HCT116 (cell line): ENCODE measurements around the gene GALNT17. TPM values are rescaled to one million over a fixed set of nuclear protein-coding genes. Genes with fewer than 3 reads are reported as not detected.

Experiments used
- ATAC-seq: fragments of 200-7000 bp; cut with Tn5 transposase; 2 replicates; pipeline ENCODE4 v1.9.1; 2020; ENCODE audit warnings: mild to moderate bottlenecking, moderate library complexity
- BruUV-seq: library from RNA; stranded (reverse); fragments of 400-500 nt; replicated peaks from 2 replicates; lab custom pipeline; 2021; lab: Mats Ljungman, UMichigan
- CTCF ChIA-PET: fragments of 300-600 bp; sonication (Branson Sonifier 250); formaldehyde crosslinking; loops from one replicate; lab custom pipeline; 2021; ENCODE audit warnings: antibody characterized with exemption; lab: Charles Lee
- POLR2A ChIA-PET: fragments of 300-600, 350-600 bp; sonication (Branson Sonifier 250); formaldehyde crosslinking; loops from one replicate; lab custom pipeline; 2021; ENCODE audit warnings: antibody characterized with exemption; lab: Charles Lee
- RAD21 ChIA-PET, 2 experiments: fragments of 300-600 bp; sonication (Branson Sonifier 250); formaldehyde crosslinking; loops; one replicate each; lab custom pipeline; 2023; ENCODE audit warnings: low total read pairs in 2 of 2; ENCODE audit not compliant: uncharacterized antibody in 2 of 2, unreplicated experiment in 2 of 2, low non-redundant PET in 1 of 2; lab: Charles Lee
- DNase-seq: peaks from one replicate; pipeline ENCODE4 v3.0.0-alpha.2; 2010; ENCODE audit warnings: low read depth, low spot score
- H2AFZ ChIP-seq: fragments of 200-600 bp; shearing (Covaris generic), sonication (generic); 2 replicates; pipeline ENCODE4 v1.6.1; 2017; ENCODE audit warnings: low read depth, mixed run types, mixed read lengths, antibody characterized with exemption, low read length; ENCODE audit not compliant: poor library complexity, severe bottlenecking
- H3K27ac ChIP-seq: 2 replicates; pipeline ENCODE4 v1.5.1; 2012; ENCODE audit warnings: low read depth, low read length
- H3K27me3 ChIP-seq: fragments of 200-600 bp; sonication (generic); 2 replicates; pipeline ENCODE4 v1.6.1; 2016; ENCODE audit warnings: mixed run types, low read length, mixed read lengths; ENCODE audit not compliant: insufficient read depth
- H3K36me3 ChIP-seq, 2 experiments: fragments of 200-500 bp in 1 of 2; fragments of 200-600 bp in 1 of 2; sonication (Bioruptor generic) in 1 of 2; sonication (generic) in 1 of 2; 2 replicates each; pipeline versions ENCODE4 v1.5.1 to v1.6.1; 2014 to 2016; ENCODE audit warnings: low read length in 2 of 2, inconsistent platforms in 1 of 2, mixed read lengths in 1 of 2, mixed run types in 1 of 2; ENCODE audit not compliant: insufficient read depth in 2 of 2, control insufficient read depth in 1 of 2
- H3K4me1 ChIP-seq, 2 experiments: fragments of 200-600 bp in 1 of 2; sonication (generic) in 1 of 2; 2 replicates each; pipeline versions ENCODE4 v1.5.1 to v1.6.1; 2012 to 2017; ENCODE audit warnings: low read length in 2 of 2, inconsistent platforms in 1 of 2, mild to moderate bottlenecking in 1 of 2, mixed read lengths in 1 of 2, mixed run types in 1 of 2, moderate library complexity in 1 of 2; ENCODE audit not compliant: insufficient read depth in 2 of 2, control insufficient read depth in 1 of 2
- H3K4me2 ChIP-seq: fragments of 200-600 bp; sonication (generic); 2 replicates; pipeline ENCODE4 v1.6.1; 2017; ENCODE audit warnings: mixed run types, low read length, mixed read lengths
- H3K4me3 ChIP-seq, 2 experiments: fragments of 200-600 bp in 1 of 2; sonication (generic) in 1 of 2; replicated peaks in 1 of 2; 2 replicates each; pipeline ENCODE4 v1.5.1; 2011 to 2016; ENCODE audit warnings: low read length in 2 of 2, control low read depth in 1 of 2, low read depth in 1 of 2, mild to moderate bottlenecking in 1 of 2, mixed read lengths in 1 of 2, mixed run types in 1 of 2
- H3K79me2 ChIP-seq: fragments of 200-600 bp; sonication (generic); 2 replicates; pipeline ENCODE4 v1.6.1; 2017; ENCODE audit warnings: mild to moderate bottlenecking, mixed run types, low read length, moderate library complexity, mixed read lengths; ENCODE audit not compliant: insufficient read depth
- H3K9ac ChIP-seq: fragments of 200-600 bp; sonication (generic); 2 replicates; pipeline ENCODE4 v1.6.1; 2016; ENCODE audit warnings: low read length, mixed read lengths
- H3K9me2 ChIP-seq: fragments of 200-600 bp; sonication (generic), shearing (Covaris generic); 2 replicates; pipeline ENCODE4 v1.6.1; 2017; ENCODE audit warnings: mixed run types, mild to moderate bottlenecking, moderate library complexity; ENCODE audit not compliant: insufficient read depth
- H3K9me3 ChIP-seq, 2 experiments: fragments of 200-500 bp in 1 of 2; fragments of 200-600 bp in 1 of 2; sonication (Bioruptor generic) in 1 of 2; sonication (generic) in 1 of 2; 2 replicates each; pipeline ENCODE4 v1.6.1; 2014 to 2017; ENCODE audit warnings: low read length in 2 of 2, mixed read lengths in 2 of 2, inconsistent platforms in 1 of 2, low read depth in 1 of 2, mild to moderate bottlenecking in 1 of 2, mixed run types in 1 of 2, moderate library complexity in 1 of 2; ENCODE audit not compliant: control insufficient read depth in 1 of 2, insufficient read depth in 1 of 2
- H4K20me1 ChIP-seq: fragments of 200-600 bp; sonication (generic), shearing (Covaris generic); 2 replicates; pipeline ENCODE4 v1.6.1; 2017; ENCODE audit warnings: mixed run types, mild to moderate bottlenecking, moderate library complexity; ENCODE audit not compliant: insufficient read depth
- CEBPB ChIP-seq: IDR thresholded peaks from 2 replicates; pipeline ENCODE4 v1.6.1; 2012; ENCODE audit warnings: low read depth
- EGR1 ChIP-seq: IDR thresholded peaks from 2 replicates; pipeline ENCODE4 v1.6.1; 2012; ENCODE audit warnings: low read depth
- EZH2phosphoT487 ChIP-seq: fragments of 200-600 bp; IDR thresholded peaks from 2 replicates; pipeline ENCODE4 v1.6.1; 2018; ENCODE audit warnings: antibody characterized with exemption, borderline replicate concordance
- POLR2A ChIP-seq: IDR thresholded peaks from 2 replicates; pipeline ENCODE4 v1.7.0; 2011; ENCODE audit warnings: borderline replicate concordance; ENCODE audit not compliant: insufficient read depth, insufficient read length; ENCODE audit errors: extremely low read depth
- POLR2AphosphoS5 ChIP-seq: IDR thresholded peaks from 2 replicates; pipeline ENCODE4 v1.6.1; 2011; ENCODE audit warnings: mild to moderate bottlenecking, low read depth, low read length, moderate library complexity
- RAD21 ChIP-seq: IDR thresholded peaks from 2 replicates; pipeline ENCODE4 v1.6.1; 2012; ENCODE audit warnings: low read depth, mild to moderate bottlenecking
- SIN3A ChIP-seq: IDR thresholded peaks from 2 replicates; pipeline ENCODE4 v1.6.1; 2012; ENCODE audit warnings: low read depth
- TCF7L2 ChIP-seq: IDR thresholded peaks from 2 replicates; pipeline ENCODE4 v1.7.0; 2011; ENCODE audit warnings: borderline replicate concordance, inconsistent platforms; ENCODE audit not compliant: insufficient read depth, insufficient read length; ENCODE audit errors: extremely low read depth
- YY1 ChIP-seq: IDR thresholded peaks from 2 replicates; pipeline ENCODE4 v1.6.1; 2011; ENCODE audit warnings: low read length, low read depth, moderate library complexity, mild to moderate bottlenecking; ENCODE audit not compliant: insufficient replicate concordance; ENCODE audit errors: extremely low read depth
- ZNF274 ChIP-seq: fragments of 200-500 bp; sonication (Bioruptor generic); IDR thresholded peaks from 2 replicates; pipeline ENCODE4 v1.6.1; 2014; ENCODE audit warnings: mild to moderate bottlenecking, low read depth, low read length, inconsistent platforms
- intact Hi-C: fragments of 100-400 bp; cut with micrococcal nuclease; formaldehyde crosslinking; loops from 2 replicates; pipeline ENCODE4 v1.10.0; 2022
- total RNA-seq: library from RNA; stranded (reverse); gene quantifications from one replicate; pipeline ENCODE4 v1.2.1, GENCODE V29; 2021; ENCODE audit not compliant: unreplicated experiment
- TF ChIP-seq, protein P1 (sequence below): IDR thresholded peaks from 2 replicates; pipeline ENCODE4 v1.6.1; 2012
- TF ChIP-seq, protein P2 (sequence below), 3 experiments: fragments of 200-600 bp in 1 of 3; sonication (generic) in 1 of 3; IDR thresholded peaks in 2 of 3; conservative IDR thresholded peaks in 1 of 3; 2 replicates each; pipeline ENCODE4 v1.5.1; 2012 to 2017; ENCODE audit warnings: low read depth in 2 of 3, low read length in 2 of 3, antibody characterized with exemption in 1 of 3, borderline replicate concordance in 1 of 3, control low read depth in 1 of 3, mild to moderate bottlenecking in 1 of 3, mixed read lengths in 1 of 3, mixed run types in 1 of 3, moderate library complexity in 1 of 3; ENCODE audit not compliant: insufficient read depth in 1 of 3

The GALNT17 gene
- total RNA-seq, 1 experiment from 2014 or later = not detected

DNA sequence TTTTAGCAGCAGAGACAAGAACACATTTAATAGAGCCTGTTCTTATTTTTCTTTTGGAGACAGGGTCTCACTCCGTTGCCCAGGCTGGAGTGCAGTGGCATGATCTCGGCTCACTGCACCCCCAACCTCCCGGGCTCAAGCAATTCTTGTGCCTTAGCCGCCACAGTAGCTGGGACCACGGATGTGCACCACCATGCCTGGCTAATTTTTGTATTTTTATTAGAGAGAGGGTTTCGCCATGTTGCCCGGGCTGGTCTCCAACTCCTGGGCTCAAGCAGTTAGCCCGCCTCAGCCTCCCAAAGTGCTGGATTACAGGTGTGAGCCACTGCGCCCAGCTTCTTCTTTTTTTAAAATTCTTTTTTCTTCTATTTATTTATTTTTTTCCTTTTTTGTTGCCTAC, 23.3 kb downstream of the GALNT17 start:
- Histone ChIP-seq H2AFZ (no peak overlapping the region), H3K27ac (no peak overlapping the region), H3K79me2 (no peaks in the 10 kb centered on the region), H3K27me3 (no peaks in the 10 kb centered on the region), H3K9me2 (no peaks in the 10 kb centered on the region), H3K9ac (no peak overlapping the region), H3K9me3 (no peaks in the 10 kb centered on the region; a peak in 2 of 4 replicates), H3K36me3 (no peaks in the 10 kb centered on the region), H3K4me2 (no peak overlapping the region), H3K4me3 (no peak overlapping the region), H3K4me1 (no peaks in the 10 kb centered on the region), H4K20me1 (no peaks in the 10 kb centered on the region)
- ATAC-seq = no peak
- BruUV-seq = no TSS peak
- TF ChIP-seq POLR2A (no peak), SIN3A (no peak), YY1 (no peak), EZH2phosphoT487 (no peak), POLR2AphosphoS5 (no peak), RAD21 (no peak), EGR1 (no peak), ZNF274 (no peak), CEBPB (no peak), TCF7L2 (no peak)
- TF ChIP-seq, protein P1, sequence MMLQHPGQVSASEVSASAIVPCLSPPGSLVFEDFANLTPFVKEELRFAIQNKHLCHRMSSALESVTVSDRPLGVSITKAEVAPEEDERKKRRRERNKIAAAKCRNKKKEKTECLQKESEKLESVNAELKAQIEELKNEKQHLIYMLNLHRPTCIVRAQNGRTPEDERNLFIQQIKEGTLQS = no peak
- TF ChIP-seq, protein P2, sequence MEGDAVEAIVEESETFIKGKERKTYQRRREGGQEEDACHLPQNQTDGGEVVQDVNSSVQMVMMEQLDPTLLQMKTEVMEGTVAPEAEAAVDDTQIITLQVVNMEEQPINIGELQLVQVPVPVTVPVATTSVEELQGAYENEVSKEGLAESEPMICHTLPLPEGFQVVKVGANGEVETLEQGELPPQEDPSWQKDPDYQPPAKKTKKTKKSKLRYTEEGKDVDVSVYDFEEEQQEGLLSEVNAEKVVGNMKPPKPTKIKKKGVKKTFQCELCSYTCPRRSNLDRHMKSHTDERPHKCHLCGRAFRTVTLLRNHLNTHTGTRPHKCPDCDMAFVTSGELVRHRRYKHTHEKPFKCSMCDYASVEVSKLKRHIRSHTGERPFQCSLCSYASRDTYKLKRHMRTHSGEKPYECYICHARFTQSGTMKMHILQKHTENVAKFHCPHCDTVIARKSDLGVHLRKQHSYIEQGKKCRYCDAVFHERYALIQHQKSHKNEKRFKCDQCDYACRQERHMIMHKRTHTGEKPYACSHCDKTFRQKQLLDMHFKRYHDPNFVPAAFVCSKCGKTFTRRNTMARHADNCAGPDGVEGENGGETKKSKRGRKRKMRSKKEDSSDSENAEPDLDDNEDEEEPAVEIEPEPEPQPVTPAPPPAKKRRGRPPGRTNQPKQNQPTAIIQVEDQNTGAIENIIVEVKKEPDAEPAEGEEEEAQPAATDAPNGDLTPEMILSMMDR (IDR thresholded peaks at IDR 0.05 in 2 of 3, conservative IDR thresholded peaks at IDR 0.05 in 1 of 3; ENCODE audit: borderline replicate concordance in 1 of 3, insufficient read depth in 1 of 3, low read depth in 2 of 3, low read length in 2 of 3) = no peak
- intact Hi-C loops = no loop called here
- DNase-seq = no peak
- ChIA-PET CTCF (no interaction called here), POLR2A (no interaction called here), RAD21 (no interaction called here)
